SK-N-SH (cell line): ENCODE data around the gene SGCA.

Experiments
- EP300 ChIP-seq, 2 experiments: IDR thresholded peaks; 2 replicates each; pipeline versions ENCODE4 v1.4.0 to v1.6.1; 2012; ENCODE audit warnings: borderline replicate concordance in 1 of 2, low read depth in 1 of 2, low read length in 1 of 2
- MAX ChIP-seq: IDR thresholded peaks from 2 replicates; pipeline ENCODE4 v1.4.0; 2012; ENCODE audit warnings: low read depth
- PBX3 ChIP-seq: IDR thresholded peaks from 2 replicates; pipeline ENCODE4; 2012
- POLR2AphosphoS5 ChIP-seq: IDR thresholded peaks from 2 replicates; pipeline ENCODE4 v1.6.1; 2012; ENCODE audit warnings: low read depth, low read length
- REST ChIP-seq: IDR thresholded peaks from 2 replicates; pipeline ENCODE4 v1.6.1; 2012; ENCODE audit warnings: mild to moderate bottlenecking, low read depth, low read length, moderate library complexity

- TF ChIP-seq POLR2AphosphoS5 (peak; percentile 42), EP300 (IDR thresholded peaks at IDR 0.05; ENCODE audit: borderline replicate concordance in 1 of 2, low read depth in 1 of 2, low read length in 1 of 2) (no peak), REST (no peak), MAX (no peak), PBX3 (0 out of 2 replicates have a peak, but pooled peaks have one; percentile 7)
These were observed 29.4 kb downstream of the SGCA start for GRCh38 chr17:50194934-50195865.
